ENCODE measurements around the gene CLMN. TPM values are rescaled to one million over a fixed set of nuclear protein-coding genes. Genes with fewer than 3 reads are reported as not detected.

CLMN gene
- total RNA-seq, 2 donors from 2014 or later: 105 to 131 TPM

- no peak overlapping the region for H3K4me3 ChIP-seq
- H3K36me3 ChIP-seq: no peaks in the 10 kb centered on the region
- no peaks in the 10 kb centered on the region for H3K9me3 ChIP-seq
- H3K9ac ChIP-seq (ENCODE audit: low read depth in 2 of 2, low read length in 2 of 2): no peak overlapping the region
- no peak for DNase-seq
- no peak overlapping the region for H3K27ac ChIP-seq
- TF ChIP-seq CTCF (IDR thresholded peaks at IDR 0.05): no peak
- intact Hi-C loops (cut with DNase I): no loop called here
- H3K27me3 ChIP-seq: no peaks in the 10 kb centered on the region
- H3K4me1 ChIP-seq: peaks cover 4% of the 10 kb centered on the region
Observed at GRCh38 chr14:95326987-95327386, 7.3 kb upstream of the CLMN start.

GRCh38 chr14:95323917-95324316, 4.2 kb upstream of the CLMN start:
- Histone ChIP-seq H3K27ac (no peak overlapping the region), H3K4me1 (no peaks in the 10 kb centered on the region), H3K27me3 (no peaks in the 10 kb centered on the region), H3K9ac (ENCODE audit: low read depth in 2 of 2, low read length in 2 of 2) (no peak overlapping the region), H3K4me3 (no peak overlapping the region), H3K9me3 (no peaks in the 10 kb centered on the region), H3K36me3 (no peaks in the 10 kb centered on the region)
- no peak for DNase-seq
- intact Hi-C loops (cut with DNase I): no loop called here
- no peak for TF ChIP-seq CTCF (IDR thresholded peaks at IDR 0.05)

GRCh38 chr14:95323361-95323760, 3.7 kb upstream of the CLMN start:
- TF ChIP-seq CTCF (IDR thresholded peaks at IDR 0.05): no peak
- Histone ChIP-seq H3K27me3 (no peaks in the 10 kb centered on the region), H3K4me1 (no peaks in the 10 kb centered on the region), H3K9me3 (no peaks in the 10 kb centered on the region), H3K4me3 (no peak overlapping the region), H3K36me3 (no peaks in the 10 kb centered on the region), H3K9ac (ENCODE audit: low read depth in 2 of 2, low read length in 2 of 2) (no peak overlapping the region), H3K27ac (no peak overlapping the region)
- no peak for DNase-seq
- intact Hi-C loops (cut with DNase I): no loop called here

GRCh38 chr14:95322651-95323050, 2.9 kb upstream of the CLMN start:
- no peaks in the 10 kb centered on the region for H3K4me1 ChIP-seq
- intact Hi-C loops (cut with DNase I): no loop called here
- no peak overlapping the region for H3K9ac ChIP-seq (ENCODE audit: low read depth in 2 of 2, low read length in 2 of 2)
- TF ChIP-seq CTCF (IDR thresholded peaks at IDR 0.05): no peak
- no peak for DNase-seq
- no peaks in the 10 kb centered on the region for H3K9me3 ChIP-seq
- H3K27ac ChIP-seq: no peak overlapping the region
- no peaks in the 10 kb centered on the region for H3K27me3 ChIP-seq
- no peaks in the 10 kb centered on the region for H3K36me3 ChIP-seq
- no peak overlapping the region for H3K4me3 ChIP-seq

GRCh38 chr14:95321693-95322455, 2.2 kb upstream of the CLMN start:
- no peak for DNase-seq
- no peak for TF ChIP-seq CTCF (IDR thresholded peaks at IDR 0.05)
- Histone ChIP-seq H3K36me3 (no peaks in the 10 kb centered on the region), H3K27ac (no peak overlapping the region), H3K4me3 (no peak overlapping the region), H3K27me3 (no peaks in the 10 kb centered on the region), H3K4me1 (no peaks in the 10 kb centered on the region), H3K9ac (ENCODE audit: low read depth in 2 of 2, low read length in 2 of 2) (no peak overlapping the region), H3K9me3 (no peaks in the 10 kb centered on the region)
- intact Hi-C loops (cut with DNase I): no loop called here
